DND-41 (cell line): ENCODE measurements around the gene LRRC4.

Experiments used
- EZH2 ChIP-seq: IDR thresholded peaks from 3 replicates; pipeline ENCODE4 v1.6.1; 2012; ENCODE audit warnings: borderline replicate concordance, low read depth, mild to moderate bottlenecking, moderate library complexity, low read length, inconsistent platforms; ENCODE audit not compliant: severe bottlenecking
- TF ChIP-seq, protein P1 (sequence below): IDR thresholded peaks from 2 replicates; pipeline ENCODE4 v1.5.1; 2012; ENCODE audit warnings: borderline replicate concordance, low read length, moderate library complexity, mild to moderate bottlenecking; ENCODE audit not compliant: poor library complexity, severe bottlenecking; ENCODE audit errors: extremely low read depth

DNA sequence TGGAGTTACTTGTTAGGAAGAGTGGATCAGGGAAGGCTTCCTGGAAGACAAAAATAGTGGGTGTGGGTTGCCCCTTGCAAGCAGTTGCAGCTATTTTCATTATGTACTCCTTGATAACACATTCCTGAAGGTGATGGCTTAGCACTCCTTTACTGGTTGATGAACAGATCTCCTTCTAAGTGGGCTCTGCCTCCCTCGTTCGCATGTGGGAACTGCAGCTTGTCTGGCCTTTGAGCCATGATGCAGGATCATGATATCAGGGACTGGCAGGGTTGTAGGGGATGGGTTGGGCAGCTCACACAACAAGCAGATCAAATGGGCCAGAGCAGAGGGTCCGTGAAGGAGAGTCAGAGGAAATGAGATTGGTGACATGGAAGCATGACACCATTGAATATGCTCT lies 28.8 kb upstream of the LRRC4 start:
- TF ChIP-seq, protein P1, sequence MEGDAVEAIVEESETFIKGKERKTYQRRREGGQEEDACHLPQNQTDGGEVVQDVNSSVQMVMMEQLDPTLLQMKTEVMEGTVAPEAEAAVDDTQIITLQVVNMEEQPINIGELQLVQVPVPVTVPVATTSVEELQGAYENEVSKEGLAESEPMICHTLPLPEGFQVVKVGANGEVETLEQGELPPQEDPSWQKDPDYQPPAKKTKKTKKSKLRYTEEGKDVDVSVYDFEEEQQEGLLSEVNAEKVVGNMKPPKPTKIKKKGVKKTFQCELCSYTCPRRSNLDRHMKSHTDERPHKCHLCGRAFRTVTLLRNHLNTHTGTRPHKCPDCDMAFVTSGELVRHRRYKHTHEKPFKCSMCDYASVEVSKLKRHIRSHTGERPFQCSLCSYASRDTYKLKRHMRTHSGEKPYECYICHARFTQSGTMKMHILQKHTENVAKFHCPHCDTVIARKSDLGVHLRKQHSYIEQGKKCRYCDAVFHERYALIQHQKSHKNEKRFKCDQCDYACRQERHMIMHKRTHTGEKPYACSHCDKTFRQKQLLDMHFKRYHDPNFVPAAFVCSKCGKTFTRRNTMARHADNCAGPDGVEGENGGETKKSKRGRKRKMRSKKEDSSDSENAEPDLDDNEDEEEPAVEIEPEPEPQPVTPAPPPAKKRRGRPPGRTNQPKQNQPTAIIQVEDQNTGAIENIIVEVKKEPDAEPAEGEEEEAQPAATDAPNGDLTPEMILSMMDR = no peak
- TF ChIP-seq EZH2 = no peak
